Smooth muscle cell (in vitro differentiated cells): ENCODE measurements around the gene HADHA. TPM values are rescaled to one million over a fixed set of nuclear protein-coding genes. Genes with fewer than 3 reads are reported as not detected.
"Not testable (repeated sequence)": the region's sequence is repeated elsewhere in the genome, so short reads cannot be mapped to it uniquely, and the experiment has no call there.

ENCODE experiments used
- DNase-seq: peaks from one replicate; lab custom pipeline; 2025; ENCODE audit not compliant: unreplicated experiment; lab: John Stamatoyannopoulos, UW
- H2AFZ ChIP-seq: fragments of 200-600 bp; sonication (generic); 2 replicates; pipeline ENCODE4 v1.6.0; 2016; ENCODE audit warnings: antibody characterized with exemption, low read depth, mild to moderate bottlenecking
- H3F3A ChIP-seq: fragments of 200-600 bp; sonication (generic); 2 replicates; pipeline ENCODE4 v1.6.0; 2017; ENCODE audit warnings: antibody characterized with exemption, low read depth
- H3K27ac ChIP-seq: fragments of 200-600 bp; sonication (generic); 2 replicates; pipeline ENCODE4 v1.5.1; 2016; ENCODE audit warnings: low read depth, mild to moderate bottlenecking
- H3K27me3 ChIP-seq: fragments of 200-600 bp; sonication (generic); 2 replicates; pipeline ENCODE4 v1.6.1; 2016; ENCODE audit warnings: low read depth, mild to moderate bottlenecking
- H3K36me3 ChIP-seq: fragments of 200-600 bp; sonication (generic); 2 replicates; pipeline ENCODE4 v1.5.1; 2016; ENCODE audit warnings: low read depth
- H3K4me1 ChIP-seq: fragments of 200-600 bp; sonication (generic); 2 replicates; pipeline ENCODE4 v1.5.1; 2016; ENCODE audit warnings: low read depth
- H3K4me2 ChIP-seq: fragments of 200-600 bp; sonication (generic); 2 replicates; pipeline ENCODE4 v1.6.0; 2016; ENCODE audit warnings: mild to moderate bottlenecking
- H3K4me3 ChIP-seq: fragments of 200-600 bp; sonication (generic); 2 replicates; pipeline ENCODE4 v1.5.1; 2016; ENCODE audit warnings: mild to moderate bottlenecking
- H3K79me2 ChIP-seq: fragments of 200-600 bp; sonication (generic); 2 replicates; pipeline ENCODE4 v1.6.0; 2016; ENCODE audit warnings: low read depth, mild to moderate bottlenecking
- H3K9ac ChIP-seq: fragments of 200-600 bp; sonication (generic); 2 replicates; pipeline ENCODE4 v1.6.0; 2016; ENCODE audit warnings: low read depth
- H3K9me3 ChIP-seq: fragments of 200-600 bp; sonication (generic); replicated peaks from 2 replicates; pipeline ENCODE4 v1.5.1; 2016; ENCODE audit warnings: low read depth
- H4K20me1 ChIP-seq: fragments of 200-600 bp; sonication (generic); 2 replicates; pipeline ENCODE4 v1.6.0; 2016; ENCODE audit warnings: low read depth
- CTCF ChIP-seq: fragments of 200-600 bp; sonication (generic); IDR thresholded peaks from 2 replicates; pipeline ENCODE4 v1.5.1; 2017; ENCODE audit warnings: borderline replicate concordance, mild to moderate bottlenecking, antibody characterized with exemption; ENCODE audit not compliant: insufficient read depth, poor library complexity, severe bottlenecking
- WGBS: methylation state at CpG from one replicate; pipeline ENCODE4 v1.1.7; 2016; ENCODE audit warnings: low lambda C conversion rate; 5-methylcytosine and 5-hydroxymethylcytosine counted together
- polyA plus RNA-seq: library from polyadenylated mRNA; unstranded; fragments of >200 nt; fragmentation: Nextera tagmentation; extraction: Ambion mirVana; gene quantifications from 2 replicates; pipeline ENCODE4 v1.2.1, GENCODE V29; 2016
- total RNA-seq: library from RNA; depleted of rRNA; stranded (reverse); fragments of >200 nt; gene quantifications from 2 replicates; pipeline ENCODE4 v1.2.3, GENCODE V29; 2014

HADHA gene
- total and polyA plus RNA-seq, 2 experiments from 2014 or later = 96.9 to 111 TPM

- no peaks in the 10 kb centered on the region for H4K20me1 ChIP-seq
- H3K79me2 ChIP-seq = no peaks in the 10 kb centered on the region
- no peaks in the 10 kb centered on the region for H3K36me3 ChIP-seq
- H3K4me3 ChIP-seq = no peak overlapping the region
- H3K4me2 ChIP-seq = no peak overlapping the region
- no peak for TF ChIP-seq CTCF
- no peak overlapping the region for H3K27ac ChIP-seq
- peaks cover 20% of the 10 kb centered on the region for H3K27me3 ChIP-seq
- DNase-seq = no peak
- no peak overlapping the region for H2AFZ ChIP-seq
- 96% methylated on average over 4 of the region's 4 CpGs for WGBS
- no peaks in the 10 kb centered on the region for H3K9me3 ChIP-seq
- no peaks in the 10 kb centered on the region for H3K4me1 ChIP-seq
- no peak overlapping the region for H3K9ac ChIP-seq
- H3F3A ChIP-seq = no peaks in the 10 kb centered on the region
These were observed 75.6 kb downstream of the HADHA start for GRCh38 chr2:26168785-26169184.

GRCh38 chr2:26166541-26166940 lies 77.9 kb downstream of the HADHA start:
- not testable (repeated sequence) for H3F3A ChIP-seq, H3K4me3 ChIP-seq, H3K79me2 ChIP-seq, H3K27ac ChIP-seq, DNase-seq, H3K4me2 ChIP-seq, H3K4me1 ChIP-seq, H3K9ac ChIP-seq, H3K36me3 ChIP-seq, H4K20me1 ChIP-seq, H3K9me3 ChIP-seq, H2AFZ ChIP-seq, H3K27me3 ChIP-seq
- WGBS = 89% methylated on average over 6 of the region's 6 CpGs

- WGBS = 80% methylated on average over 4 of the region's 4 CpGs
- no peaks in the 10 kb centered on the region for H3K9me3 ChIP-seq
These were observed 79.0 kb downstream of the HADHA start for GRCh38 chr2:26165403-26165802.

DNA sequence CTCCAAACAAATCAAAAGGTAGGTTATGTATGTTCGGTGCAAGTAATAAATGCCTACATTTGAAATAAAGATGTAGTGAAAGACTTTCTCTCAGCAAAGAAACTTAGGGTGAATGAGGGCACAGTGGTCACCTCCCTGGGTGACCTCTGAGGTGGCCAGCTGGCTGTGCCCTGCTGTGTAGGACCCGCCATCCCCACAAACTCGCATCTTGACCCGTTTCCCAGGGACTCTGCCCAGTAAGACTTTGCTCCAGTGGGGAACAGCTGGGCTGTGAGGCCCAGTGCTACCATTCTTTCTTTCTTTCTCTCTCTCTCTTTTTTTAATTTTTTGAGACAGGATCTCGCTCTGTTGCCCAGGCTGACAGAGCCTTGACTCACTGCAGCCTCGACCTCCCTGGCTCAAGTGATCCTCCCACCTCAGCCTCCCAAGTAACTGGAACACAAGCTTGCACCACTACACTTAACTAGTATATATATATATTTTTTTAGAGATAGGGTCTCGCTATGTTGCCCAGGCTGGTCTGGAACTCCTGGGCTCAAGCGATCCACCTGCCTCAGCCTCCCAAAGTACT lies 79.7 kb downstream of the HADHA start:
- no peaks in the 10 kb centered on the region for H3K9me3 ChIP-seq
- no peak overlapping the region for H3K4me3 ChIP-seq
- no peak overlapping the region for H3K4me2 ChIP-seq
- no peaks in the 10 kb centered on the region for H4K20me1 ChIP-seq
- H3K4me1 ChIP-seq = no peaks in the 10 kb centered on the region
- no peak overlapping the region for H3K9ac ChIP-seq
- no peaks in the 10 kb centered on the region for H3F3A ChIP-seq
- H3K36me3 ChIP-seq = no peaks in the 10 kb centered on the region
- H3K27me3 ChIP-seq = no peaks in the 10 kb centered on the region
- 92% methylated on average over 8 of the region's 8 CpGs for WGBS
- TF ChIP-seq CTCF = no peak
- DNase-seq = no peak
- H2AFZ ChIP-seq = no peak overlapping the region
- H3K27ac ChIP-seq = no peak overlapping the region
- H3K79me2 ChIP-seq = no peaks in the 10 kb centered on the region

More at GRCh38 chr2:26165403-26165802, 79.0 kb downstream of the HADHA start:
- H3K9ac ChIP-seq = no peak overlapping the region
- no peak overlapping the region for H3K4me3 ChIP-seq
- no peaks in the 10 kb centered on the region for H3K4me1 ChIP-seq
- no peak for DNase-seq
- no peak overlapping the region for H3K27ac ChIP-seq
- no peak overlapping the region for H3K4me2 ChIP-seq
- H2AFZ ChIP-seq = no peak overlapping the region
- H3K36me3 ChIP-seq = no peaks in the 10 kb centered on the region
- no peak for TF ChIP-seq CTCF
- H3F3A ChIP-seq = no peaks in the 10 kb centered on the region
- no peaks in the 10 kb centered on the region for H3K27me3 ChIP-seq
- no peaks in the 10 kb centered on the region for H3K79me2 ChIP-seq
- H4K20me1 ChIP-seq = no peaks in the 10 kb centered on the region
